ENCODE data around the gene ABCG2. TPM values are rescaled to one million over a fixed set of nuclear protein-coding genes. Genes with fewer than 3 reads are reported as not detected.

Gene ABCG2
- total RNA-seq, 4 donors from 2014 or later: 1.1 to 5.0 (median 2.6) TPM

DNA sequence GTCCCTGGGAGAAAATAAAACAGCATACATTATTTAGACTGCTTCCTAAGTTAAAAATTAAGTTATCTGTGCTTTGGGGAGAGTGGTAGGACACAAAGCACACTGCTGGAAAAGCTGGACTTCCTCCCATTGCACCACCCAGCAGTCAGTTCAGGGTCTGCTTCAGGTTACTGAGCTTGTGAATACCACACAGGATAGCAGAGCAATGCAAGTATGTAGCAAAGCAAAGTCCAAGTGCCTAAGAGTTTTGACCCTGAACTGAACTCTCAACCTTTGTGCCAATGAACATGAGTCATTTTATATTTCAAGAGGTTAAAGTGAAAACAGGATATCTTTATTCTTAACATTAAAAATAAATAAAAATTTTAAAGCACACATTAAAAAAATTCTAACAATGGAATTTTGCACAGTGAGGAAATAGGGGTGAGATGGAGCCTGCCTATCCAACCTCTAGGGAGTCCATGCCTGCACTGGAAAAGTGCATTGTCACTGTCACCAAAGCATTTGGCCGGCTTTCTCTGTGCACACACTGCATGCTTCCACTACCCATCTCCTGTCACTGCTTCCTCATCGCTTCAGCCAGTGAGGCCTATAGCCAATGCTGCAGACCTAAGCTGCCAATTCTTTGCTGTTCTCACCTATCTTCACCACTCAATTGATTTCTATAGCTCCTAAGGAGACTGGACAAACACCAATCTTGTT lies 50.9 kb downstream of the ABCG2 start:
- 58 to 83% methylated on average over 2 of the region's 2 CpGs for WGBS, 2 donors (ENCODE audit: low coverage in 1 of 2)
- TF ChIP-seq, protein P1, sequence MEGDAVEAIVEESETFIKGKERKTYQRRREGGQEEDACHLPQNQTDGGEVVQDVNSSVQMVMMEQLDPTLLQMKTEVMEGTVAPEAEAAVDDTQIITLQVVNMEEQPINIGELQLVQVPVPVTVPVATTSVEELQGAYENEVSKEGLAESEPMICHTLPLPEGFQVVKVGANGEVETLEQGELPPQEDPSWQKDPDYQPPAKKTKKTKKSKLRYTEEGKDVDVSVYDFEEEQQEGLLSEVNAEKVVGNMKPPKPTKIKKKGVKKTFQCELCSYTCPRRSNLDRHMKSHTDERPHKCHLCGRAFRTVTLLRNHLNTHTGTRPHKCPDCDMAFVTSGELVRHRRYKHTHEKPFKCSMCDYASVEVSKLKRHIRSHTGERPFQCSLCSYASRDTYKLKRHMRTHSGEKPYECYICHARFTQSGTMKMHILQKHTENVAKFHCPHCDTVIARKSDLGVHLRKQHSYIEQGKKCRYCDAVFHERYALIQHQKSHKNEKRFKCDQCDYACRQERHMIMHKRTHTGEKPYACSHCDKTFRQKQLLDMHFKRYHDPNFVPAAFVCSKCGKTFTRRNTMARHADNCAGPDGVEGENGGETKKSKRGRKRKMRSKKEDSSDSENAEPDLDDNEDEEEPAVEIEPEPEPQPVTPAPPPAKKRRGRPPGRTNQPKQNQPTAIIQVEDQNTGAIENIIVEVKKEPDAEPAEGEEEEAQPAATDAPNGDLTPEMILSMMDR (IDR thresholded peaks at IDR 0.05): no peak
- TF ChIP-seq POLR2A (IDR thresholded peaks at IDR 0.05): no peak
- no peak for TF ChIP-seq EP300 (IDR thresholded peaks at IDR 0.05)
- TF ChIP-seq POLR2AphosphoS5 (IDR thresholded peaks at IDR 0.05): no peak

DNA sequence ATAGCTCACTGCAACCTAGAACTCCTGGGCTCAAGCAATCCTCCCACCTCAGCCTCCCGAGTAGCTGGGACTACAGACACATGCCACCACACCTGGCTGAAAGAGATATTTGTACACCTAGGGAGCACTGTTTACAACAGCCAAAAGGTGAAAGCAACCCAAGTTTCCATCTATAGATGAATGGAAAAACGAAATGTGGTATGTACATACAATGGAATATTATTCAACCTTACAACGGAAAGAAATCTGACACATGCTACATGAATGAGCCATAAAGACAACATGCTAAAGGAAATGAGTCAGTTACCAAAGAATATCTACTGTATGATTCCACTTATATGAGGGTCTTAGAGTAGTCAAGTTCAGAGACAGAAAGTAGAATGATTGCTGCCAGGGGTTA lies 52.2 kb downstream of the ABCG2 start:
- WGBS, 2 donors (ENCODE audit: low coverage in 1 of 2): 79 to 93% methylated on average over 2 to 3 of the region's 3 CpGs
- Histone ChIP-seq H3K4me3 (no peak overlapping the region), H3K4me1 (no peaks in the 10 kb centered on the region), H3K27ac (no peak overlapping the region), H3K9me3 (no peaks in the 10 kb centered on the region), H3K36me3 (no peaks in the 10 kb centered on the region), H3K27me3 (no peaks in the 10 kb centered on the region)
- TF ChIP-seq EP300 (IDR thresholded peaks at IDR 0.05) (no peak), POLR2AphosphoS5 (IDR thresholded peaks at IDR 0.05) (no peak), POLR2A (IDR thresholded peaks at IDR 0.05) (no peak)
- TF ChIP-seq, protein P1 (IDR thresholded peaks at IDR 0.05): no peak
- ATAC-seq: no peak

More for the DNA sequence above, 50.9 kb downstream of the ABCG2 start:
- no peaks in the 10 kb centered on the region for H3K9me3 ChIP-seq
- H3K4me3 ChIP-seq: no peak overlapping the region
- H3K4me1 ChIP-seq: no peaks in the 10 kb centered on the region
- peak; percentile 60 for ATAC-seq
- no peak overlapping the region for H3K27ac ChIP-seq
- H3K27me3 ChIP-seq: no peaks in the 10 kb centered on the region
- H3K36me3 ChIP-seq: no peaks in the 10 kb centered on the region

DNA sequence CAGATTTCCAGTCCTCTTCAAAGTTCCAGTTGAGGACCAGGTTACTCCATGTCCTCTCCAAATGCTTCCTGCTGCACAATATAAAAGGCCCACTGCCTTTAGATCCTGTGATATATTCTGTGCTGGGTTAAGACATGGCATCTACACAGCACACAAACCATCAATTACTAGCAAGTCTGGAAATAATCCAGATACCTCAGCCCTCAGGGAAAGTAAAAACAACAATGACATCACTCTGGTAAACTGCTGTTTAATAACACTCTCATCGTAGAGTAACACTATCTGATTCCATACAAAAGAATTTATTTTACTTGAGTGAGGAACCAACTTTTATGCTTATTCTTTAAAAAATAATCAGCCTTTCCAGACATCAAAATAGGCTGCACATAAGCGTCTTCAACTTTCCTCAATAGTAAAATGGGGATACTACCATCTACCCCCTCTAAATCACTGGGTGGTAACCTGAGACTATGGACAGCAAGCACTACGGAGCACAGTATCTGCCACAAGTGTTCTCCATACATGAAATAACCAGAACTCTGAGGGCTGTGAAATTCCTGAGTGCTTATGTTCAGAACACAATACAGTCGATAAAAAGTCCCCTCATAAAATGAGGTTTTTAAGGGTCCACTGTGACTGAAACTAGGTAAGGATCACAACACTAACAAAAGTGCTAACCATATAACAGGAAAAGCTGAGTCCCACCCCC lies 53.4 kb downstream of the ABCG2 start:
- ATAC-seq: no peak
- TF ChIP-seq POLR2A (IDR thresholded peaks at IDR 0.05): no peak
- TF ChIP-seq, protein P1 (IDR thresholded peaks at IDR 0.05): no peak
- H3K9me3 ChIP-seq: no peaks in the 10 kb centered on the region
- no peak overlapping the region for H3K27ac ChIP-seq
- no peak overlapping the region for H3K4me3 ChIP-seq
- no peaks in the 10 kb centered on the region for H3K36me3 ChIP-seq
- no peaks in the 10 kb centered on the region for H3K4me1 ChIP-seq
- WGBS, 2 donors (ENCODE audit: low coverage in 1 of 2): 59 to 60% methylated on average over 4 of the region's 4 CpGs
- H3K27me3 ChIP-seq: no peaks in the 10 kb centered on the region

DNA sequence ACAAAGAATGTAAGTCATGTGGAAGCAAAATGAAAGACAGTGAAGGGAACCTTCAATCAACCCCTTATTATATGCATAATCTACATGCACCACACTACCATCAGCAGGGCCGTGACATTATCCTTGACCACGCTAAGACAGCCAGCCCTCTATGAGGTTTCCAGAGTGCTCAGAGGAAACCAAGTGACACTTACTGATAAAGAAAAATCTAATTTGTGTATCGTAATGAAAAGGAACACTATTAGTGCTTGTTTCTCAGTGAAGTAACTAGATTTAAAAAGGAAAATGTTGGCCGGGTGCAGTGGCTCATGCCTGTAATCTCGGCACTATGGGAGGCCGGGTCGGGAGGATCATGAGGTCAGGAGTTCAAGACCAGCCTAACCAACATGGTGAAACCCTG lies 56.4 kb downstream of the ABCG2 start:
- no peak for ATAC-seq
- Histone ChIP-seq H3K36me3 (no peaks in the 10 kb centered on the region), H3K4me1 (no peaks in the 10 kb centered on the region), H3K27me3 (no peaks in the 10 kb centered on the region), H3K4me3 (no peak overlapping the region), H3K27ac (no peak overlapping the region), H3K9me3 (no peaks in the 10 kb centered on the region)
- TF ChIP-seq POLR2AphosphoS5 (IDR thresholded peaks at IDR 0.05): no peak
- WGBS, 2 donors (ENCODE audit: low coverage in 1 of 2): 83 to 94% methylated on average over 7 of the region's 7 CpGs

DNA sequence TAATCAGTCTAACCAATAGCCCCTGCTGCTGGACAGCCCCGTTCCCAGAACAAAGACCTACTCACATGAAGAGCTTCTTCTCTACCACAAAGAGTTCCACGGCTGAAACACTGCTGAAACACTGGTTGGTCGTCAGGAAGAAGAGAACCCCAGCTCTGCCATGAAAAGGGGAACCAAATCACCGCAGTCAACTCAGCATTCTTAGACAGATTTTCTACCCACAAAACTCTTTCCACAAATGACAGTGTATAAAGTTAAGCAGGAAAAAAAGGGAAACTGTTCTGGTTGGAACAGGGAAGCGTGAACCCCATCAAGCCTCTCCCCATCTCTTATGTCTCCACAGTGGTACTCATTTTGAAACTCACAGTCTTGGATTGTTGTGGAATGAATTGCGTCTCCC lies 57.3 kb downstream of the ABCG2 start:
- ATAC-seq: peak; percentile 62
- WGBS, 2 donors (ENCODE audit: low coverage in 1 of 2): 73 to 89% methylated on average over 3 to 5 of the region's 6 CpGs
- Histone ChIP-seq H3K4me1 (no peaks in the 10 kb centered on the region), H3K4me3 (no peak overlapping the region), H3K9me3 (no peaks in the 10 kb centered on the region), H3K36me3 (no peaks in the 10 kb centered on the region), H3K27ac (no peak overlapping the region), H3K27me3 (no peaks in the 10 kb centered on the region)
- TF ChIP-seq, protein P1 (IDR thresholded peaks at IDR 0.05): no peak
- TF ChIP-seq POLR2A (IDR thresholded peaks at IDR 0.05) (no peak), POLR2AphosphoS5 (IDR thresholded peaks at IDR 0.05) (no peak), EP300 (IDR thresholded peaks at IDR 0.05) (no peak)
